Parathyroid adenoma (tissue), 2 donors: ENCODE results near the gene NKAIN2.

Experiments used
- H2AFZ ChIP-seq: fragments of 300-600 bp; sonication (generic); one replicate; pipeline ENCODE4 v1.7.0; 2017; ENCODE audit warnings: antibody characterized with exemption, mild to moderate bottlenecking
- H3K27ac ChIP-seq: fragments of 300-600 bp; sonication (generic); one replicate; pipeline ENCODE4 v1.7.0; 2017
- H3K27me3 ChIP-seq: fragments of 300-600 bp; sonication (generic); one replicate; pipeline ENCODE4 v1.7.0; 2017; ENCODE audit warnings: low read length; ENCODE audit not compliant: control insufficient read depth, insufficient read depth
- H3K36me3 ChIP-seq: fragments of 300-600 bp; sonication (generic); one replicate; pipeline ENCODE4 v1.7.0; 2017; ENCODE audit warnings: low read length; ENCODE audit not compliant: control insufficient read depth, insufficient read depth
- H3K4me1 ChIP-seq: fragments of 300-600 bp; sonication (generic); one replicate; pipeline ENCODE4 v1.7.0; 2017; ENCODE audit warnings: control low read depth
- H3K4me2 ChIP-seq: fragments of 300-600 bp; sonication (generic); one replicate; pipeline ENCODE4 v1.7.0; 2017; ENCODE audit warnings: low read length
- H3K4me3 ChIP-seq: fragments of 300-600 bp; sonication (generic); one replicate; pipeline ENCODE4 v1.7.0; 2017; ENCODE audit warnings: low read depth, low read length
- H3K79me2 ChIP-seq: fragments of 300-600 bp; sonication (generic); one replicate; pipeline ENCODE4 v1.7.0; 2017; ENCODE audit warnings: control low read depth
- H3K9ac ChIP-seq: fragments of 300-600 bp; sonication (generic); one replicate; pipeline ENCODE4 v1.7.0; 2017; ENCODE audit warnings: mild to moderate bottlenecking
- H3K9me3 ChIP-seq: fragments of 300-600 bp; sonication (generic); one replicate; pipeline ENCODE4 v1.7.0; 2017; ENCODE audit warnings: low read length; ENCODE audit not compliant: control insufficient read depth
- TF ChIP-seq, protein P1 (sequence below): fragments of 300-600 bp; sonication (generic); IDR thresholded peaks from one replicate; pipeline ENCODE4 v1.7.0; 2017; ENCODE audit warnings: antibody characterized with exemption, mild to moderate bottlenecking
- donor health status: primary hyperparathyroidism.

The NKAIN2 gene

DNA sequence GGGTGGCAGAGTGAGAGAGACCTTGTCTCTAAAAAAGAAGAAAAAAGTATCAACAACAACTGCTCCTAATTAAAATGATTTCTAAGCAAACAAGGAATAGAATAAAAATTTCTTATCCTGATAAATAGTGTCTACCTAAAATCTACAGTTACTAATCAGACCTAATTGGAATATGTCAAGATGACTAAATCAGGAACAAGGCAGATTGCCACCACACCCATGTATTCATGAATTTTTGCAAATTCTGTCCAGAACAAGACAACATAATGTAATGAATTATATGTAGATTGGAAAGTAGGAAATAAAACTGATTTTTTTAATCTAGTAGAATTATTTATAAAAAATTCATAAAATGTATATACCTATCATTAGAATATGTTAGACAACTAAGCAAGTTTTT lies 339.8 kb downstream of the NKAIN2 start:
- Histone ChIP-seq H3K9me3 (no peaks in the 10 kb centered on the region), H3K4me3 (no peak overlapping the region), H3K27ac (no peak overlapping the region), H3K4me1 (no peaks in the 10 kb centered on the region), H3K9ac (no peak overlapping the region), H3K27me3 (no peaks in the 10 kb centered on the region), H3K36me3 (no peaks in the 10 kb centered on the region), H2AFZ (no peak overlapping the region), H3K79me2 (no peaks in the 10 kb centered on the region), H3K4me2 (no peak overlapping the region)
- TF ChIP-seq, protein P1, sequence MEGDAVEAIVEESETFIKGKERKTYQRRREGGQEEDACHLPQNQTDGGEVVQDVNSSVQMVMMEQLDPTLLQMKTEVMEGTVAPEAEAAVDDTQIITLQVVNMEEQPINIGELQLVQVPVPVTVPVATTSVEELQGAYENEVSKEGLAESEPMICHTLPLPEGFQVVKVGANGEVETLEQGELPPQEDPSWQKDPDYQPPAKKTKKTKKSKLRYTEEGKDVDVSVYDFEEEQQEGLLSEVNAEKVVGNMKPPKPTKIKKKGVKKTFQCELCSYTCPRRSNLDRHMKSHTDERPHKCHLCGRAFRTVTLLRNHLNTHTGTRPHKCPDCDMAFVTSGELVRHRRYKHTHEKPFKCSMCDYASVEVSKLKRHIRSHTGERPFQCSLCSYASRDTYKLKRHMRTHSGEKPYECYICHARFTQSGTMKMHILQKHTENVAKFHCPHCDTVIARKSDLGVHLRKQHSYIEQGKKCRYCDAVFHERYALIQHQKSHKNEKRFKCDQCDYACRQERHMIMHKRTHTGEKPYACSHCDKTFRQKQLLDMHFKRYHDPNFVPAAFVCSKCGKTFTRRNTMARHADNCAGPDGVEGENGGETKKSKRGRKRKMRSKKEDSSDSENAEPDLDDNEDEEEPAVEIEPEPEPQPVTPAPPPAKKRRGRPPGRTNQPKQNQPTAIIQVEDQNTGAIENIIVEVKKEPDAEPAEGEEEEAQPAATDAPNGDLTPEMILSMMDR, result no peak

DNA sequence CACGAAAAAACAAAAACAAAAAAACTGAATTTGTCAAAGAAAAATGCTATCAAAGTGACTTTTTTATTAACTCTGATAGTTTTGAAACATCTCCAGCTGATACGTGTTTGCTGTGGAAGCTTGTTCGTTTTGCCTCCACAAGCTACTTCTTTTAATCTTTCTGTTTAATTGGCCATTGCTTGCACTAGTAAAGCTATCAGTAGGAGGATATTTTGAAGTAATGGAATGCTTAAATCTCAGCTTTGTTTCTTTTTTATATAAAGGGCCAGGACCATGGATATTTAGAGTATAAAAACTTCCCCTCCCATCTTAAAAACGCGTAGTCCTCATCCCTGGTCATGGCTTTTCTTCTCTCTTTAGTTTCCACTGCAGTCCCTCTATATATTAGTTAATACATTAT lies 344.0 kb downstream of the NKAIN2 start:
- Histone ChIP-seq H3K4me3 (no peak overlapping the region), H3K79me2 (no peaks in the 10 kb centered on the region), H3K27me3 (no peaks in the 10 kb centered on the region), H2AFZ (no peak overlapping the region), H3K9ac (no peak overlapping the region), H3K4me1 (no peaks in the 10 kb centered on the region), H3K4me2 (no peak overlapping the region), H3K36me3 (no peaks in the 10 kb centered on the region), H3K27ac (no peak overlapping the region), H3K9me3 (no peaks in the 10 kb centered on the region)
- TF ChIP-seq, protein P1, result no peak

DNA sequence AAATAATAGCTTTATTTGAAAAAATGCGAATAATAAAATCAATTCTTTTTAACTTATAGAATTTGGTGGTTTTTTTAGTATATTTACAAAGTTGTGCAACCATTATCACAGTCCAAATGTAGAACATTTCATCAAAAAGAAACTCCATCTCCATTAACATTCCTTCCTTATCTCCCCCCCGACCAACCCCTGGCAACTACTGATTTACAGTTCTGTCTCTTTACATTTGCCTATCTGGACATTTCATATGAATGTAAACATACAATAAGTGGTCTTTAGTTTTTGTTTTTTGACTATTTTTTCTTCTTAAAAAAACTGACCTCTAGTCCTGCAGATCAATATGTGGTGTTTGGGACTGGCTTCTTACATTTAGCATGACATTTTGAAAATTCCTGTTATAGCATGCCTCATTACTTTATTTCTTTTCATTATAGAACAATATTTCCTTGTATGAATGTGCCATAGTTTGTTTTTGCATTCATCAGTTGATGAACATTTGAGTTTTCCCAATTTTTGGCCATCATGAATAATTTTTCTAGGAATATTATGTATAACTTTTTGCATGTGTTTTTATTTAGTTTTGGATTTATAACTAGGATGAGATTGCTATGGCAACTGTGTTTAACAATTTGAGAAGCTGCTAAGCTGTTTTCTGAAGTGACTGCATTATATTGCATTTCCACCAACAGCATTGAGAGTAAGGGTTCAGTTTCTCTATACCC lies 344.7 kb downstream of the NKAIN2 start:
- H3K27ac ChIP-seq, result no peak overlapping the region
- H3K9ac ChIP-seq, result no peak overlapping the region
- H2AFZ ChIP-seq, result no peak overlapping the region
- H3K4me3 ChIP-seq, result no peak overlapping the region
- no peaks in the 10 kb centered on the region for H3K36me3 ChIP-seq
- no peaks in the 10 kb centered on the region for H3K4me1 ChIP-seq
- H3K4me2 ChIP-seq, result no peak overlapping the region
- no peaks in the 10 kb centered on the region for H3K27me3 ChIP-seq
- TF ChIP-seq, protein P1, result no peak
- H3K79me2 ChIP-seq, result no peaks in the 10 kb centered on the region
- no peaks in the 10 kb centered on the region for H3K9me3 ChIP-seq

DNA sequence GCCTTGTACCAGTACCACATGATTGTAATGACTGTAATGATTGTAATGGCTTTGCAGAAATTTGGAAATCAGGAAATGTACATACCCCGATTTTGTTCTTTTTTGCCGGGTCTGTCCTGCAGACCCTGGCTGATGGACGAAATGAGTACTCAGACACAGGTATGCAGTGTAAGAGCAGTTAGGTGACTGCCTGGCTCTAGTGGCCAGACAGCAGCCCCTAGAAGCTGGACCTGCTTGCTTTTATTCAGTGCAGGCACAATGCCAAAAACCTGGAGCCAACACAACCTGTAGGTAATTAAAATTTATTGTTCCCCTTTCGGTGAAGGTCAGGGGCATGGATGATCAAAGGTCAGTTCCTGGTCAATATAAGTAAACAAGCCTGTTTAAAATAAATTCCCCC lies 346.0 kb downstream of the NKAIN2 start:
- TF ChIP-seq, protein P1, result no peak
- H3K79me2 ChIP-seq, result no peaks in the 10 kb centered on the region
- H3K27me3 ChIP-seq, result no peaks in the 10 kb centered on the region
- H3K36me3 ChIP-seq, result no peaks in the 10 kb centered on the region
- no peak overlapping the region for H3K27ac ChIP-seq
- no peak overlapping the region for H3K9ac ChIP-seq
- no peak overlapping the region for H3K4me2 ChIP-seq
- H3K4me3 ChIP-seq, result no peak overlapping the region
- no peaks in the 10 kb centered on the region for H3K9me3 ChIP-seq
- H3K4me1 ChIP-seq, result no peaks in the 10 kb centered on the region
- no peak overlapping the region for H2AFZ ChIP-seq

DNA sequence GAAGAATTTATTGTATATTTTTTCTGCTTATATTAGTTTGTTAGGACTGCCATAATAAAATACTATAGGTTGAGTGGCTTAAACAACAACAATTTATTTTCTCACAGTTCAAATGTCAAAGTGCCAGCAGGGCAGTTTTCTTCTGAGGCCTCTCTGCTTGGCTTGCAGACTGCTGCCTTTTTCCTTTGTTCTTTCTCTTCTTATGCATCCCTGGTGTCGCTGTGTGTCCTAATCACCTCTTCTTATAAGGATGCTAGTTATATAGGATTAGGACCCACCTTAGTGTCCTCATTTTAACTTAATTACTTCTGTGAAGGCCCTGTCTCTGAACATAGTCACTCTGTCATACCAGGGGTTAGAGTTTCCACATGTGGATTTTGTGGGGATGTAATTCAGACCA lies 354.4 kb downstream of the NKAIN2 start:
- TF ChIP-seq, protein P1, result no peak
- Histone ChIP-seq H3K4me1 (no peaks in the 10 kb centered on the region), H3K9me3 (no peaks in the 10 kb centered on the region), H3K27ac (no peak overlapping the region), H3K4me2 (no peak overlapping the region), H3K36me3 (no peaks in the 10 kb centered on the region), H3K4me3 (no peak overlapping the region), H3K9ac (no peak overlapping the region), H3K27me3 (no peaks in the 10 kb centered on the region), H2AFZ (no peak overlapping the region), H3K79me2 (no peaks in the 10 kb centered on the region)
